ENCODE measurements around the gene DMAP1. TPM values are rescaled to one million over a fixed set of nuclear protein-coding genes. Genes with fewer than 3 reads are reported as not detected.

Gene DMAP1
- total and polyA plus RNA-seq, 2 of the 8 experiments (the other 6 are each of a cell fraction or from before 2014, with no cell fraction given): 36.4 to 42.4 TPM

DNA sequence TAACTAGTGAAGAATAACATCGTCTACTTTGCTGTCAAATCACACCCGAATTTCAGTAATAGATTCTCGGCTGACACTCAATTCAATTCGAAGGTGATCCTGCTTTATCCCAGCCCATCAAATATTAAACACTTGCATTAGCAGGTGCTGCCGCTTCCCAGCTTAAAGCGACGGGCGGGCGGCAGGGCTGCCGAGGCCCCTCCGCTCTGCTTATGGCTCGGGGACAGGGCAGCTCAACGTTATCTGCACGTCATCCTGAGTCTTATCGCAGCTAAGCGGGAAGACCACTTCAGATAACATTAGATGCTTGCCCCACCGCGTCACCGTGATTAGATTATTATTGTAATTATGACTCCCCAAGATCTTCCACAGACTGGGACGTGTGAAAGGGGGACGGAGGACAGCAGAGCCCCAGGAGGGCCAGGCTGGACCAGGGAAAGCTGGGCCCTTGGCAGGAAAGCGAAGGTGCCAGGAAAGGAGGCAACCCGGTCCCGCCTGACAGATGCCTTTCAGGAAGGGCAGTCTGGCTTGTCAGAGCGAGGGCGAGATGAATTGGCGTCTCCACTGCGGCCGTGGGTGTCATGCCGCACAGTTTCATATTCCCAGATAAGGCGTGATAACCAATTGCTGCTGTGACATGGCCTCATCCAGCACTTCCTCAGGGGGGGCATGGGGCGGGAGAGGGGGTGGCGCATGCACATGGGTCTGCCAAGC is 37.0 kb downstream of the DMAP1 start (continued):
- no peak for TF ChIP-seq USF2 (IDR thresholded peaks at IDR 0.05; ENCODE audit: low read length)
- no peak for TF ChIP-seq CTCF (IDR thresholded peaks at IDR 0.05; ENCODE audit: control extremely low read depth in 1 of 3, insufficient read depth in 1 of 3, low read depth in 1 of 3, low read length in 3 of 3)
- no peak for TF ChIP-seq KDM5A (IDR thresholded peaks at IDR 0.05; ENCODE audit: low read length)
- no peak for TF ChIP-seq RAD21 (IDR thresholded peaks at IDR 0.05 in 1 of 2, conservative IDR thresholded peaks at IDR 0.05 in 1 of 2; ENCODE audit: low read depth in 2 of 2, low read length in 2 of 2)
- TF ChIP-seq HDAC2 (IDR thresholded peaks at IDR 0.05; ENCODE audit: borderline replicate concordance in 1 of 2, low read depth in 2 of 2, low read length in 2 of 2): no peak
- TF ChIP-seq YY1 (IDR thresholded peaks at IDR 0.05; ENCODE audit: low read depth, low read length): no peak

All from H1 (cell line).